ENCODE results near the gene ZNF521.
"Not testable (repeated sequence)": the region's sequence is repeated elsewhere in the genome, so short reads cannot be mapped to it uniquely, and the experiment has no call there.

Gene ZNF521

GRCh38 chr18:25279961-25280360 is 72.0 kb downstream of the ZNF521 start:
- TF ChIP-seq, protein P1, sequence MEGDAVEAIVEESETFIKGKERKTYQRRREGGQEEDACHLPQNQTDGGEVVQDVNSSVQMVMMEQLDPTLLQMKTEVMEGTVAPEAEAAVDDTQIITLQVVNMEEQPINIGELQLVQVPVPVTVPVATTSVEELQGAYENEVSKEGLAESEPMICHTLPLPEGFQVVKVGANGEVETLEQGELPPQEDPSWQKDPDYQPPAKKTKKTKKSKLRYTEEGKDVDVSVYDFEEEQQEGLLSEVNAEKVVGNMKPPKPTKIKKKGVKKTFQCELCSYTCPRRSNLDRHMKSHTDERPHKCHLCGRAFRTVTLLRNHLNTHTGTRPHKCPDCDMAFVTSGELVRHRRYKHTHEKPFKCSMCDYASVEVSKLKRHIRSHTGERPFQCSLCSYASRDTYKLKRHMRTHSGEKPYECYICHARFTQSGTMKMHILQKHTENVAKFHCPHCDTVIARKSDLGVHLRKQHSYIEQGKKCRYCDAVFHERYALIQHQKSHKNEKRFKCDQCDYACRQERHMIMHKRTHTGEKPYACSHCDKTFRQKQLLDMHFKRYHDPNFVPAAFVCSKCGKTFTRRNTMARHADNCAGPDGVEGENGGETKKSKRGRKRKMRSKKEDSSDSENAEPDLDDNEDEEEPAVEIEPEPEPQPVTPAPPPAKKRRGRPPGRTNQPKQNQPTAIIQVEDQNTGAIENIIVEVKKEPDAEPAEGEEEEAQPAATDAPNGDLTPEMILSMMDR (IDR thresholded peaks at IDR 0.05; ENCODE audit: insufficient read depth, low read depth, low read length, missing control alignments) = no peak
- H3K4me3 ChIP-seq (ENCODE audit: low read length) = no peak overlapping the region
- no peak for DNase-seq (ENCODE audit: low read depth)

DNA sequence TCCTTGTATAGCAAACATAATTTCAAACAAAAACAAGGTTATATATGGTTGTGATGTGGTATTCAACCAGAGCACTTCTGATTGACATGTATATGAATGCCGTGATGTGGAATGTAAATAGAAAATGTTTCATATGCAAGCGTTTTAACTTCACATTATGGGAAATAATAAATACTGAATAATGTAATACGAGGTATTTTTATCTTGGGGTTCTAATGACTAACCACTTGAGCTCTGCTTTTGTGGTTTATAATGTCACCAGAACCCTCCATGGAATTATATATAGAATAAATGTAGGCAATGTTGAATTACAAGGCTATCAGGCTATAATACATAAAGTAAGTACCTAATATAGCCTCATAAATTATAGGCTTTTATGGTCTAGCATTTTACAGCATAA is 72.4 kb downstream of the ZNF521 start:
- TF ChIP-seq, protein P1 (IDR thresholded peaks at IDR 0.05; ENCODE audit: insufficient read depth, low read depth, low read length, missing control alignments) = no peak
- no peak overlapping the region for H3K4me3 ChIP-seq (ENCODE audit: low read length)
- DNase-seq (ENCODE audit: low read depth) = no peak

DNA sequence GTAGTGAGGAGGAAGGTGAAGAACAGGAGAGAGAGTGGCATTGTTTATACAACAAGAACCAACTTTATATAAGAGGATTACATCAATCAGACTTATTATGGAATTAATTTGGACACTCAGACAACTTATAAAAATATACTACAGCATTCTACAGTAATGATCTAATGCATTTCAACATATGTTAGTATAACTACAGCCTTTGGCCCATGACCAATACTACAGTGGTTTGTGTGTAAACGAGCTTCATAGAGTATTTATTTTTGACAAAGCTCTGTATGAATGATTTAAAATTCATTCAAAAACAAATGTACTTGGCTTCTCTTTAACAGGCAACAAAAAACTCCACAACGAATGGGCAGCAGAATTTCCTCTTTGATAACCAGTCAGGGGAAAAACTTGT is 72.8 kb downstream of the ZNF521 start:
- TF ChIP-seq, protein P1 (IDR thresholded peaks at IDR 0.05; ENCODE audit: insufficient read depth, low read depth, low read length, missing control alignments) = no peak
- no peak overlapping the region for H3K4me3 ChIP-seq (ENCODE audit: low read length)
- DNase-seq (ENCODE audit: low read depth) = no peak

DNA sequence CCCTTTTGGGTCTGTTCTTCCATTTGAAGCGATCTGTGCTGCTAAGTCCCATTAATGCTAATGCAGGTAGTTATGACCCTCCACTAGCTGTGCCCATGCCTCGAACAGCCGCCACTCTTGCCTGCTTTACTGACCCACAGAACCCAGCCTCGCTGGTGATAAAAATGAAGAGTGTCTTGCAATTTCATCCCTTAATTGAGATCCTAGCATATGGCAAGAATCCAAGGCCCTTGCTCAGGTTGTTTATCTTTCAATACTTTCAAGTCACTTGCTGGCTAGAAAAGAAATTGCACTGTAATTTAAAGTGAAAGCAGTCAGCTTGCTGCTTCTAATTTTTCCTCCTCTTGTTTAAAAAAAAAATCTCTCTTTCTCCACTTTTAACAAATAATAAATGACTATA is 73.6 kb downstream of the ZNF521 start:
- TF ChIP-seq, protein P1 (IDR thresholded peaks at IDR 0.05; ENCODE audit: insufficient read depth, low read depth, low read length, missing control alignments) = no peak
- no peak for DNase-seq (ENCODE audit: low read depth)
- no peak overlapping the region for H3K4me3 ChIP-seq (ENCODE audit: low read length)

DNA sequence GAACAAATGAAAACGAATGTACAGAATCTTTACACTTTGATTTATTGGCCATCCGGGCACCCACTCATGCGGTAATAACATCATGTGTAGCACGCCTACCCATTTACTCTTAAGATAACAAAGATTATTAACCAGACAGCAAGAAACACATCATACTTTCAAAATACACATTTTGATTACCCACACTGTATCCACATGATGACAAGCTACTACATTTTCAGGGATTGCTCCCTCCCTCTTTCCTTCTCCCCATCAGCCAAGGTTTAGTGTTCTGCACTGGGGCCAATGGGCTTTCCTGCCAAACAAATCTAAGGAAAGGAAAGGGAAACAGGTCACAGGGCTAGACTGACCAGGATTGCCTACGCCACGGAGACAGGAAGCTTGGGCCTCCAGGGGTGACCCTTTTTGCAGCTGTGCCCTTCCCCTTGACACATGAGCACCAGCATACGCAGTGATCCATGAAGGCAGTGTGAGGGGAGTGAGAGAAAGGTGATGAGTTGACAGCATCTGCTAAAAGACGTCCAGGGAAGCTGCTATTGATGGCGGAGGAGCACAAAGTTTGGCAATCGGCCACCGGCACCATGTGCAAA is 76.5 kb downstream of the ZNF521 start:
- DNase-seq (ENCODE audit: low read depth) = no peak

DNA sequence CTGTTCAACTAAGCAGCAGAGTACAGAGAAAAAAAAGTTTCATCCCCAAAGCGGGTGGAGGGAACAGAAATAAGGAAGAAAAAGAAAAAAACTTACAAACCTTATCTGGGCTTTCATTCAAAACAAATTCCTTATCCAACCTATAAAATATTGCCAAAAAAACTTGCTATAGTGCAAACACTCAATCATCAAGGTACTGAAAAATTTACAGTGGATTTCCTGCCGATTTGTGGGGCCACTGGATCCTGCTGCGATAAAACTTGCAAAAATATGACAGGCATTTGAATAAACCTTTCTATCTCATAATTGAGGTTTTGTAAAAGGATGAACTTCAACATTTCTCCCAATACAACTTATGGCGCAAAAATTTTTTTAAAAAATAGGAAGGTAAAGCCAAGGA is 77.0 kb downstream of the ZNF521 start:
- DNase-seq (ENCODE audit: low read depth) = no peak
- H3K4me3 ChIP-seq (ENCODE audit: low read length) = no peak overlapping the region
- TF ChIP-seq, protein P1 (IDR thresholded peaks at IDR 0.05; ENCODE audit: insufficient read depth, low read depth, low read length, missing control alignments) = no peak

More for the DNA sequence above, 76.5 kb downstream of the ZNF521 start:
- no peak overlapping the region for H3K4me3 ChIP-seq (ENCODE audit: low read length)
- TF ChIP-seq, protein P1 (IDR thresholded peaks at IDR 0.05; ENCODE audit: insufficient read depth, low read depth, low read length, missing control alignments) = no peak

DNA sequence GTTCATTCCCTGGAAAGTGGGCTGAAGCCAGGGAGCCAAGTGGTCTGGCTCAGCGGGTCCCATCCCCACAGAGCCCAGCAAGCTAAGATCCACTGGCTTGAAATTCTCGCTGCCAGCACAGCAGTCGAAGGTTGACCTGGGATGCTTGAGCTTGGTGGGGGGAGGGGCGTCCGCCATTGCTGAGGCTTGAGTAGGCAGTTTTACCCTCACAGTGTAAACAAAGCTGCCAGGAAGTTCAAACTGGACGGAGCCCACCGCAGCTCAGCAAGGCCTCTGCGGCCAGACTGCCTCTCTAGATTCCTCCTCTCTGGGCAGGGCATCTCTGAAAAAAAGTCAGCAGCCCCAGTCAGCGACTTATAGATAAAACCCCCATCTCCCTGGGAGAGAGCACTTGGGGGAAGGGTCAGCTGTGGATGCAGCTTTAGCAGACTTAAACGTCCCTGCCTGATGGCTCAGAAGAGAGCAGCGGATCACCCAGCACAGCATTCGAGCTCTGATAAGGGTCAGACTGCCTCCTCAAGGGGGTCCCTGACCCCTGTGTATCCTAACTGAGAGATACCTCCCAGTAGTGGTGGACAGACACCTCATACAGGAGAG is 84.9 kb downstream of the ZNF521 start:
- not testable (repeated sequence) for DNase-seq (ENCODE audit: low read depth); H3K4me3 ChIP-seq (ENCODE audit: low read length)

Data from epithelial cell of esophagus (primary cell).